Neural cell (in vitro differentiated cells): ENCODE measurements around the gene CCKAR.

Experiments used
- EZH2 ChIP-seq: fragments of 200-600, 300-800 bp; shearing (Covaris generic), sonication (generic); IDR thresholded peaks from 2 replicates; pipeline ENCODE4 v1.6.1; 2014; ENCODE audit warnings: antibody characterized with exemption, low read length, borderline replicate concordance, mild to moderate bottlenecking; ENCODE audit not compliant: insufficient read depth, poor library complexity, severe bottlenecking
- POLR2AphosphoS5 ChIP-seq: IDR thresholded peaks from 2 replicates; pipeline ENCODE4 v1.6.1; 2012
- TAF1 ChIP-seq: IDR thresholded peaks from 2 replicates; pipeline ENCODE4 v1.6.1; 2012; ENCODE audit warnings: low read depth
- TF ChIP-seq, protein P1 (sequence below): fragments of 450-650 bp; IDR thresholded peaks from 2 replicates; pipeline ENCODE4 v1.5.1; 2014; ENCODE audit warnings: antibody characterized with exemption, mild to moderate bottlenecking, moderate library complexity; ENCODE audit not compliant: poor library complexity, severe bottlenecking

DNA sequence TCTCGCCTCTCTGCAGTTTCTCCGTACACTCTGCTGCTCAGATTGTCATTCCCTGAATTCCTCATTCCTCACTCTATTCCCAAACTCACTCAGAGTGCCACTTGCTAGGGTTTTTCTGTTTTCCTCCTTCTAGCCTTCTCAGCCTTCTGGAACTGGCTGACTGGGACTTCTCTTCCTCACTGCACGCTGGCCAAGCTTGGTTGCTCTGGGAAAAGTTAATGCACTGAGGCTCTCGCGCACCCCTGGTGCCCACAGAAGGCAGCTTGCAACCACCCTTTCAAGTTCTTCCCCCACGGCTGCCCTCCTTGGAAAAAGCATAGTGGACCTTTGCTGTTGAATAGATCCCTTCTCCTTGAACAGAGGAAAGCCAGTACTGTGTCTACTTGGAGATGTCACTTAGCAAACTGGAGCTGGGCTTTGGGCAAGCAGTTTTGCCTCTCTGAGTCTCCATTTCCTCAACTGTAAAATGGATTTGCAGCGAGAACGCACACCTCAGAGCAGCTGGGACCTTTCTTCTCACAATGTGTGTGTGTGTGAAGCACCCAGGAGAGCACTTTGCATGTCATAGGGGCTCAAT lies 6.0 kb upstream of the CCKAR start:
- TF ChIP-seq, protein P1, sequence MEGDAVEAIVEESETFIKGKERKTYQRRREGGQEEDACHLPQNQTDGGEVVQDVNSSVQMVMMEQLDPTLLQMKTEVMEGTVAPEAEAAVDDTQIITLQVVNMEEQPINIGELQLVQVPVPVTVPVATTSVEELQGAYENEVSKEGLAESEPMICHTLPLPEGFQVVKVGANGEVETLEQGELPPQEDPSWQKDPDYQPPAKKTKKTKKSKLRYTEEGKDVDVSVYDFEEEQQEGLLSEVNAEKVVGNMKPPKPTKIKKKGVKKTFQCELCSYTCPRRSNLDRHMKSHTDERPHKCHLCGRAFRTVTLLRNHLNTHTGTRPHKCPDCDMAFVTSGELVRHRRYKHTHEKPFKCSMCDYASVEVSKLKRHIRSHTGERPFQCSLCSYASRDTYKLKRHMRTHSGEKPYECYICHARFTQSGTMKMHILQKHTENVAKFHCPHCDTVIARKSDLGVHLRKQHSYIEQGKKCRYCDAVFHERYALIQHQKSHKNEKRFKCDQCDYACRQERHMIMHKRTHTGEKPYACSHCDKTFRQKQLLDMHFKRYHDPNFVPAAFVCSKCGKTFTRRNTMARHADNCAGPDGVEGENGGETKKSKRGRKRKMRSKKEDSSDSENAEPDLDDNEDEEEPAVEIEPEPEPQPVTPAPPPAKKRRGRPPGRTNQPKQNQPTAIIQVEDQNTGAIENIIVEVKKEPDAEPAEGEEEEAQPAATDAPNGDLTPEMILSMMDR = no peak
- TF ChIP-seq TAF1 (no peak), POLR2AphosphoS5 (no peak), EZH2 (no peak)
